Smooth muscle cell (in vitro differentiated cells): ENCODE measurements around the gene SORCS1. TPM values are rescaled to one million over a fixed set of nuclear protein-coding genes. Genes with fewer than 3 reads are reported as not detected.

ENCODE experiments used
- DNase-seq: peaks from one replicate; lab custom pipeline; 2025; ENCODE audit not compliant: unreplicated experiment; lab: John Stamatoyannopoulos, UW
- H2AFZ ChIP-seq: fragments of 200-600 bp; sonication (generic); 2 replicates; pipeline ENCODE4 v1.6.0; 2016; ENCODE audit warnings: antibody characterized with exemption, low read depth, mild to moderate bottlenecking
- H3F3A ChIP-seq: fragments of 200-600 bp; sonication (generic); 2 replicates; pipeline ENCODE4 v1.6.0; 2017; ENCODE audit warnings: antibody characterized with exemption, low read depth
- H3K27ac ChIP-seq: fragments of 200-600 bp; sonication (generic); 2 replicates; pipeline ENCODE4 v1.5.1; 2016; ENCODE audit warnings: low read depth, mild to moderate bottlenecking
- H3K27me3 ChIP-seq: fragments of 200-600 bp; sonication (generic); 2 replicates; pipeline ENCODE4 v1.6.1; 2016; ENCODE audit warnings: low read depth, mild to moderate bottlenecking
- H3K36me3 ChIP-seq: fragments of 200-600 bp; sonication (generic); 2 replicates; pipeline ENCODE4 v1.5.1; 2016; ENCODE audit warnings: low read depth
- H3K4me1 ChIP-seq: fragments of 200-600 bp; sonication (generic); 2 replicates; pipeline ENCODE4 v1.5.1; 2016; ENCODE audit warnings: low read depth
- H3K4me2 ChIP-seq: fragments of 200-600 bp; sonication (generic); 2 replicates; pipeline ENCODE4 v1.6.0; 2016; ENCODE audit warnings: mild to moderate bottlenecking
- H3K4me3 ChIP-seq: fragments of 200-600 bp; sonication (generic); 2 replicates; pipeline ENCODE4 v1.5.1; 2016; ENCODE audit warnings: mild to moderate bottlenecking
- H3K79me2 ChIP-seq: fragments of 200-600 bp; sonication (generic); 2 replicates; pipeline ENCODE4 v1.6.0; 2016; ENCODE audit warnings: low read depth, mild to moderate bottlenecking
- H3K9ac ChIP-seq: fragments of 200-600 bp; sonication (generic); 2 replicates; pipeline ENCODE4 v1.6.0; 2016; ENCODE audit warnings: low read depth
- H3K9me3 ChIP-seq: fragments of 200-600 bp; sonication (generic); replicated peaks from 2 replicates; pipeline ENCODE4 v1.5.1; 2016; ENCODE audit warnings: low read depth
- H4K20me1 ChIP-seq: fragments of 200-600 bp; sonication (generic); 2 replicates; pipeline ENCODE4 v1.6.0; 2016; ENCODE audit warnings: low read depth
- CTCF ChIP-seq: fragments of 200-600 bp; sonication (generic); IDR thresholded peaks from 2 replicates; pipeline ENCODE4 v1.5.1; 2017; ENCODE audit warnings: borderline replicate concordance, mild to moderate bottlenecking, antibody characterized with exemption; ENCODE audit not compliant: insufficient read depth, poor library complexity, severe bottlenecking
- WGBS: methylation state at CpG from one replicate; pipeline ENCODE4 v1.1.7; 2016; ENCODE audit warnings: low lambda C conversion rate; 5-methylcytosine and 5-hydroxymethylcytosine counted together
- polyA plus RNA-seq: library from polyadenylated mRNA; unstranded; fragments of >200 nt; fragmentation: Nextera tagmentation; extraction: Ambion mirVana; gene quantifications from 2 replicates; pipeline ENCODE4 v1.2.1, GENCODE V29; 2016
- total RNA-seq: library from RNA; depleted of rRNA; stranded (reverse); fragments of >200 nt; gene quantifications from 2 replicates; pipeline ENCODE4 v1.2.3, GENCODE V29; 2014

Gene SORCS1
- total and polyA plus RNA-seq, 2 experiments from 2014 or later: 0.67 TPM; not detected in 1

GRCh38 chr10:107059872-107060271, 104.6 kb downstream of the SORCS1 start:
- H3K4me3 ChIP-seq: no peak overlapping the region
- 90% methylated on average over 3 of the region's 3 CpGs for WGBS
- H3K27me3 ChIP-seq: peaks cover 5% of the 10 kb centered on the region
- H3K36me3 ChIP-seq: no peaks in the 10 kb centered on the region
- no peaks in the 10 kb centered on the region for H3K79me2 ChIP-seq
- H2AFZ ChIP-seq: no peak overlapping the region
- H3F3A ChIP-seq: no peaks in the 10 kb centered on the region
- no peak overlapping the region for H3K9ac ChIP-seq
- H3K9me3 ChIP-seq: no peaks in the 10 kb centered on the region
- no peak for DNase-seq
- H3K4me1 ChIP-seq: no peaks in the 10 kb centered on the region
- no peak overlapping the region for H3K27ac ChIP-seq
- no peaks in the 10 kb centered on the region for H4K20me1 ChIP-seq
- TF ChIP-seq CTCF: no peak
- H3K4me2 ChIP-seq: no peak overlapping the region

GRCh38 chr10:107059068-107059804, 105.3 kb downstream of the SORCS1 start:
- H3K9ac ChIP-seq: no peak overlapping the region
- no peak overlapping the region for H3K27ac ChIP-seq
- no peaks in the 10 kb centered on the region for H4K20me1 ChIP-seq
- peaks cover 5% of the 10 kb centered on the region for H3K27me3 ChIP-seq
- no peak overlapping the region for H3K4me3 ChIP-seq
- H3K9me3 ChIP-seq: no peaks in the 10 kb centered on the region
- no peaks in the 10 kb centered on the region for H3F3A ChIP-seq
- no peak overlapping the region for H2AFZ ChIP-seq
- no peak for TF ChIP-seq CTCF
- no peak overlapping the region for H3K4me2 ChIP-seq
- no peaks in the 10 kb centered on the region for H3K79me2 ChIP-seq
- H3K4me1 ChIP-seq: no peaks in the 10 kb centered on the region
- no peak for DNase-seq
- H3K36me3 ChIP-seq: no peaks in the 10 kb centered on the region
- WGBS: 87% methylated on average over 4 of the region's 4 CpGs

GRCh38 chr10:107058331-107058730, 106.2 kb downstream of the SORCS1 start:
- Histone ChIP-seq H3K4me2 (no peak overlapping the region), H3F3A (no peaks in the 10 kb centered on the region), H2AFZ (no peak overlapping the region), H3K9me3 (no peaks in the 10 kb centered on the region), H3K4me3 (no peak overlapping the region), H3K27me3 (peaks cover 5% of the 10 kb centered on the region), H3K79me2 (no peaks in the 10 kb centered on the region), H4K20me1 (no peaks in the 10 kb centered on the region), H3K4me1 (no peaks in the 10 kb centered on the region), H3K9ac (no peak overlapping the region), H3K36me3 (no peaks in the 10 kb centered on the region), H3K27ac (no peak overlapping the region)
- no peak for TF ChIP-seq CTCF
- no peak for DNase-seq
- 85% methylated on average over 2 of the region's 2 CpGs for WGBS

- TF ChIP-seq CTCF: no peak
- Histone ChIP-seq H2AFZ (no peak overlapping the region), H3K9ac (no peak overlapping the region), H3K9me3 (no peaks in the 10 kb centered on the region), H4K20me1 (no peaks in the 10 kb centered on the region), H3F3A (no peaks in the 10 kb centered on the region), H3K4me3 (no peak overlapping the region), H3K27ac (no peak overlapping the region), H3K36me3 (no peaks in the 10 kb centered on the region), H3K27me3 (peaks cover 5% of the 10 kb centered on the region), H3K4me2 (no peak overlapping the region), H3K4me1 (no peaks in the 10 kb centered on the region), H3K79me2 (no peaks in the 10 kb centered on the region)
- DNase-seq: no peak
- 83% methylated on average over 2 of the region's 2 CpGs for WGBS
Measured at GRCh38 chr10:107056182-107056581, 108.3 kb downstream of the SORCS1 start.
